ENCODE results near the gene TRAPPC10.

The TRAPPC10 gene, protein sequence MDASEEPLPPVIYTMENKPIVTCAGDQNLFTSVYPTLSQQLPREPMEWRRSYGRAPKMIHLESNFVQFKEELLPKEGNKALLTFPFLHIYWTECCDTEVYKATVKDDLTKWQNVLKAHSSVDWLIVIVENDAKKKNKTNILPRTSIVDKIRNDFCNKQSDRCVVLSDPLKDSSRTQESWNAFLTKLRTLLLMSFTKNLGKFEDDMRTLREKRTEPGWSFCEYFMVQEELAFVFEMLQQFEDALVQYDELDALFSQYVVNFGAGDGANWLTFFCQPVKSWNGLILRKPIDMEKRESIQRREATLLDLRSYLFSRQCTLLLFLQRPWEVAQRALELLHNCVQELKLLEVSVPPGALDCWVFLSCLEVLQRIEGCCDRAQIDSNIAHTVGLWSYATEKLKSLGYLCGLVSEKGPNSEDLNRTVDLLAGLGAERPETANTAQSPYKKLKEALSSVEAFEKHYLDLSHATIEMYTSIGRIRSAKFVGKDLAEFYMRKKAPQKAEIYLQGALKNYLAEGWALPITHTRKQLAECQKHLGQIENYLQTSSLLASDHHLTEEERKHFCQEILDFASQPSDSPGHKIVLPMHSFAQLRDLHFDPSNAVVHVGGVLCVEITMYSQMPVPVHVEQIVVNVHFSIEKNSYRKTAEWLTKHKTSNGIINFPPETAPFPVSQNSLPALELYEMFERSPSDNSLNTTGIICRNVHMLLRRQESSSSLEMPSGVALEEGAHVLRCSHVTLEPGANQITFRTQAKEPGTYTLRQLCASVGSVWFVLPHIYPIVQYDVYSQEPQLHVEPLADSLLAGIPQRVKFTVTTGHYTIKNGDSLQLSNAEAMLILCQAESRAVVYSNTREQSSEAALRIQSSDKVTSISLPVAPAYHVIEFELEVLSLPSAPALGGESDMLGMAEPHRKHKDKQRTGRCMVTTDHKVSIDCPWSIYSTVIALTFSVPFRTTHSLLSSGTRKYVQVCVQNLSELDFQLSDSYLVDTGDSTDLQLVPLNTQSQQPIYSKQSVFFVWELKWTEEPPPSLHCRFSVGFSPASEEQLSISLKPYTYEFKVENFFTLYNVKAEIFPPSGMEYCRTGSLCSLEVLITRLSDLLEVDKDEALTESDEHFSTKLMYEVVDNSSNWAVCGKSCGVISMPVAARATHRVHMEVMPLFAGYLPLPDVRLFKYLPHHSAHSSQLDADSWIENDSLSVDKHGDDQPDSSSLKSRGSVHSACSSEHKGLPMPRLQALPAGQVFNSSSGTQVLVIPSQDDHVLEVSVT

GRCh38 chr21:44011579-44012473, at the start of gene TRAPPC10:
Gene TRAPPC10 (plus strand): TSS chr21:44012309. CDS start chr21:44012494, 185 bp downstream.
- DNase-seq = no peak

DNA sequence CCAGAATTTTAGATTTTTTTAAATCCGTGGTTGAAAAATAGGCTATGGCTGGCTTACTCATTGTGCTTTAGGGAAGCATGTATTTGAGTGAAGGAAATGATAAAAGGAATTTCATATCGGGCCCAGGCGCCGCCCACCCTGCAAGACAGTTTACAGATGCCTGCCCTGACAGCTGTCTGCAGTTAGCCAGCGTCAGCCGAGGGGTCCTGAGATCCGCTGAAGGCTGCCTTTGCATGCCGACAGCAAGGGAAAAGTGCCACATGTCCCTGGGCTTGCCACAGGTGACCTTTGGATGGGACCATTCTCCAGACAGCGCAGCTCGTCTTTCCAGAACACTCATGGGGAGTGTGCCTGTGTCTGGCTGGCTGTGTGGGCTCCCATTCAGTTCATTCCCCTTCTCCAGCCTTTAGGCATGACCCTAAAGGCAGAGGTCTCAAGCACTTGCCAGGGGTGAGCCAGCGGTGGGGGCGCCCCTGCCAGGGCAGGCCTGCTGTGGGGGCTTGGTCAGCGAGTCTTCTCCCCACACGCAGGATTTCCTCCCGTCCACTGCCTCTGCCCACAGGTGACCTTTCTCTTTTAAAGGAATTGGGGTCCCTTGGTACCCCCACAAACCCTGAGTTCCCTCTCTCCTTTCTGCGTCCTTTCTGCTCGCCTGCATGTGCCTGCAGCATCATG, 46.1 kb upstream of the TRAPPC10 start:
- no peak for DNase-seq

DNA sequence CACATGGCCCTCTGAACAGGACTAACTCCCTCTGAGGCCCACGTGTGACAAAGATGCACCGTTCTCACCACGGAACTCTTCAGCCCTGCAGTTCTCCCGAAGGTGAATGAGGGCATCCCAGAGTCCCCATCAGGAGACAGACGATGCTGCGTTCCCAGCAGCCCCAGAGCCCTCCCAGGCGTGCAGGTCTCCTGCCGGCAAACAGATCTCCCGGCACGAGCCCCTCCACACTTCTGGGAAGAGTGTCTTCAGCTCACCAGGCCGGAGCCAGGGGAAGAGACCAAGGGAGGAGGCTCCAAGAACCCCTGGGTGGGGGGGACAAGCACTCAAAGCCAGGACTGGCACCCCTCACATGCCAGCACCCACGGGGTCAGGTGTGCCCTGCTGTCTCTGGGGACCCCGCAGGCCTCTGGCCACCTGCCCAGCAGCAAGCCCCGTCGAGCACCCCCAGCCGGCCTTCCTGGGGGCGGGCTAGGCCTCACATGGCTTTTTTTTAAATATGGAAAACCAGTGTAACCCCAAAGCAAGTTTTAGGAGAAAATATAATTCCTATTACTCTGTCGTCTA, 45.1 kb upstream of the TRAPPC10 start:
- DNase-seq = no peak

- no peak for DNase-seq
Measured at GRCh38 chr21:43967981-43968380, 44.1 kb upstream of the TRAPPC10 start.

DNA sequence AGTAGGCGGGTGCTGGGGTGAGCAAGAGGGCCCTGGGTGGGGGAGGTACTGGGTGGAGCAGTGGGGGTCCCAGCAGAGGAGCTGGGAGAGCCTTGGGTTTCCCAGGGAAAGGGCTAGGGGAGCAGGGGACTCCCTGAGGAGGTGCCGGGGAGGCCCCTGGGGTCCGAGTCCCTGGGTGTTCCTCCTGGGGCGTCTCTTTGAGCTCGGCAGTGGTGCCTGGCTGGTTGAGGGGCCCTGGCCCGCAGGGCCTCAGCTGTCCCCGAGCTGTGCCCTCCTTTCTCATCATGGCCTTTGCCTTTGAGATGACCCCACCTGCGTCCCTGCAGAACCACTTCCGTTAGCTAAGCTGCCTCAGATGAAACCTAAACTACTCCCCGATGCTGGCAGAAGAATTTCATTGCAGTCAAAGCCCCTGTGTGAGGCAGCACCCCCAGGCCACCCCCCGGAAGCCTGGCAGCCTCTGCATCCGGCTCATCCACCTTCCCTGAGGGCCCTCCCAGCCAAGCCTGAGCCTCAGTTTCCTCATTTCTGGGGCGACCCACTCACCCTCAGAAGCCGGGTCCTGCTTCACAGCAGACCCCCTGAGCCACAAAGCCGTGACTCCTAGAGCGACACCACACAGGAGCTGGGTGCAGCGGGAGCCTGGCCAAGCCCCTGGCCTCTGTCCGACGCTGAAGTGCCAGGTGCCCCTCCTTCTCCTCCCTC, 43.5 kb upstream of the TRAPPC10 start:
- no peak for DNase-seq

DNA sequence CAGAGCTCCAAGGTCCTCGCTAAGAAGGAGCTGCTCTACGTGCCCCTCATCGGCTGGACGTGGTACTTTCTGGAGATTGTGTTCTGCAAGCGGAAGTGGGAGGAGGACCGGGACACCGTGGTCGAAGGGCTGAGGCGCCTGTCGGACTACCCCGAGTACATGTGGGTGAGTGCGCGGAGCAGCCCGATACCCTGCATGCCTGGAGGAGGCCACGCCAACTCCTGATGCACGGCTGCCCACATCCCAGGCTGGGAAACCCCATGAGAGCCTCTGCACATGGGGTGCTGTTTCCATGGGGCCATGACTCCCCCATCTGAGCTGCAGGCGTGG, 43.0 kb upstream of the TRAPPC10 start:
- DNase-seq = no peak

GRCh38 chr21:43970551-43970950, 41.6 kb upstream of the TRAPPC10 start:
- no peak for DNase-seq

DNA sequence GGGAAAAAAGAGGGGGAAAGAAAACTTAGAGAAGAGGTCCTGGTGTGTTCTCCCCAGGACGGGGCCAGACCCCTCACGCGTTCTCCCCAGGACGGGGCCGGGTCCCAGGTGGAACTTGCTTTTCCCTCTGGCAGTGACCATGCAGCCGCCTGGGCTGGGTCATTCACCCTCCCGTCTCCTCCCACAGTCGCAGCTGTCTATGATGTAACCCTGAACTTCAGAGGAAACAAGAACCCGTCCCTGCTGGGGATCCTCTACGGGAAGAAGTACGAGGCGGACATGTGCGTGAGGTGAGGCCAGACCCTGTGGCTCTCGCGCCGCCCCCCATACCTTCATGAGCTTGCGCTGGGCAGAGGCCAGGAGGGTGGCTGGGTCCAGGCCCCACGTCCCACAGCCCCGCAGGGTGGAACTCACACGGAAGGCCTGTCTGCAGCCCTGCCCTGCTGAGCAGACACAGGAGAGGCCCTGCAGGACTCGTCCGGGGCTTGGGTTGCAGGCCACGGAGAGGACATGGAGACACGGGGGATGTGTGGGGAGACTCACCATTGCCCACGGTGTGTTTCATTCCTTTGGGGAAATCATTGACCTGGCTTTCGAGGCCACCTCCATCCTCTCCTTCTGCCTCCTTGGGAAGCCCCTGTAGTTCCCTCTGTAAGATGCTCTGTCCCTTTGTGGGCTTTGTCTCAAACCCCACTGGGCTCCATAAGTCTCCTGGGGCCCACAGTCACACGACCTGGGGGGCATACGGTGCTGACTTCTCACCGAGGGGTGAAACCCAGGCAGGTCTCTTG, 40.7 kb upstream of the TRAPPC10 start:
- no peak for DNase-seq

GRCh38 chr21:43971992-43972255, 40.2 kb upstream of the TRAPPC10 start:
- DNase-seq = no peak

- DNase-seq = no peak
Measured at GRCh38 chr21:43972850-43973633, 39.1 kb upstream of the TRAPPC10 start.

- DNase-seq = no peak
Measured at GRCh38 chr21:43973634-43973955, 38.5 kb upstream of the TRAPPC10 start.

- DNase-seq = no peak
Measured at GRCh38 chr21:43974791-43975468, 37.2 kb upstream of the TRAPPC10 start.

DNA sequence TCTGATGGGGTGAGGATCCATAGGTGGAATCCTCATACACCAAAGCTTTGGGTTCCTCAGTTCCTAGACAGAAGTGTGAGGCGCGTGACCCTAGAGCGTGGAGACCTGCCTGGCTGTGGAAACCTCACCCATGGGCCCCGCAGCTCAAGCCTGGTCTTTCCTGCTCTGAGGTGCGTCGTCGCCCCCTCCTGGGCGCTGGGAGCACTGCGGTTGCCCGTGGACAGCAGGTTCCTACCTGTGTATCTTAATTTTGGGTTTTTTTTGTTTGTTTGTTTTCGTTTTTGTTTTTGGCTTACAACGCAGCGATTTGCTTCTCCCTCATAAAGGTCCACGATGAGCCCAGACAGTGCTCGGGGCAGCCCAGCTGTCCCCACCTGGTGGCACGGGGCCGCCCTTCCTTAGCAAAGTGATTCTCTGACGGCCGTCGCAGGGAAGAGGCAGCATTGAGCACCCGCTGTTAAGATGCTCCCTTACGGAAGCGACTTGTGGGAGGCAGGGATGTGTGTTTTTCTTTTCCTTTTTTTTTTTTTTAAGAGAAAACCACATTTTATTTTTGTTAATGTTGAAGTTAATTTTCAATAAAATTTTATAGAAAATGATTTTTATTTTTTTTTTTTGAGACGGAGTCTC, 36.5 kb upstream of the TRAPPC10 start:
- DNase-seq = no peak

DNA sequence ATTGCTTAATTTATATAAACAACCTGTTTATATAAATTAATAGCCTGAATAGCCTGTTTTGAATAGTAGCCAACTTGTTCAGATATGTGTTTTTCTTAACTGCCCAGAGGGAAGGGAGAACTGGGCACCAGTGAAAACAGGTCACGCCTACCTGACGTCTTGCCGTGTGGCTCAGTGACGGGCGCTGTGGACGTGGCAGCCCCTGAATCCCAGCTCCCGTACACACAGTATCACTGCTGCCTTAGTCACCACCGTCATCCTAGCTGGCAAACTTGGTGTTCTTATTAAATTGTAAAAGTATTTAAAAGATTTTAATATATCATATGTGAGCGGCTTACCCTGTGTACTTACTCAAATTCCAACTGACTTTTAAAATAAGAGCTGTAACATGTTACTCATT, 35.4 kb upstream of the TRAPPC10 start:
- DNase-seq = no peak

DNA sequence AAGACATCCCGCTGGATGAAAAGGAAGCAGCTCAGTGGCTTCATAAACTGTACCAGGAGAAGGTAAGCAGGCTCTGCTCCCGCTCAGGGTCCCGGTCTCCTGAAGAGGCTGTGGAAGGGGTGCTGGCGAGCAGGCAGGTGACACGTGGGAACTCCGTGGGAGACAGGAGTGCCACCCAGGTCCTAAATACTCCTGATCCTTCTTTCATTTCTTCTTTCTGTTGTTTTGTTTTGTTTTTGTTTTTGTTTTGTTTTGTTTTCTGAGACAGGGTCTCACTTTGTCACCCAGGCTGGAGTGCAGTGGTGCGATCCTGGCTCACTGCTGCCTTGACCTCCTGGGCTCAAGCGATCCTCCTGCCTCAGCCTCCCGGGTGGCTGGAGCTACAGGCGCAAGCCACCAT, 34.0 kb upstream of the TRAPPC10 start:
- no peak for DNase-seq

GRCh38 chr21:43979654-43980053, 32.5 kb upstream of the TRAPPC10 start:
- no peak for DNase-seq

GRCh38 chr21:43981151-43981870, 30.8 kb upstream of the TRAPPC10 start:
- DNase-seq = no peak

GRCh38 chr21:43981871-43982210, 30.3 kb upstream of the TRAPPC10 start:
- no peak for DNase-seq
